Ishikawa (cell line): Measurements from ENCODE around the gene MRPL19.

ENCODE experiments used
- CEBPB ChIP-seq: IDR thresholded peaks from 2 replicates; pipeline ENCODE4 v1.6.1; 2012
- CREB1 ChIP-seq: IDR thresholded peaks from 2 replicates; pipeline ENCODE4 v1.6.1; 2012; ENCODE audit warnings: low read depth
- EGR1 ChIP-seq: IDR thresholded peaks from 2 replicates; pipeline ENCODE4 v1.6.1; 2012
- EP300 ChIP-seq: IDR thresholded peaks from 2 replicates; pipeline ENCODE4 v1.6.1; 2012; ENCODE audit warnings: borderline replicate concordance
- FOXM1 ChIP-seq: IDR thresholded peaks from 2 replicates; pipeline ENCODE4 v1.6.1; 2012; ENCODE audit warnings: low read depth, borderline replicate concordance
- MAX ChIP-seq: IDR thresholded peaks from 2 replicates; pipeline ENCODE4 v1.6.1; 2012
- NFIC ChIP-seq: IDR thresholded peaks from 2 replicates; pipeline ENCODE4 v1.6.1; 2012
- RAD21 ChIP-seq: IDR thresholded peaks from 2 replicates; pipeline ENCODE4 v1.6.1; 2012; ENCODE audit warnings: low read depth
- REST ChIP-seq: IDR thresholded peaks from 2 replicates; pipeline ENCODE4 v1.6.1; 2012; ENCODE audit warnings: low read depth, mild to moderate bottlenecking
- TAF1 ChIP-seq: IDR thresholded peaks from 2 replicates; pipeline ENCODE4 v1.6.1; 2012; ENCODE audit warnings: low read depth, mild to moderate bottlenecking
- TCF12 ChIP-seq: IDR thresholded peaks from 2 replicates; pipeline ENCODE4 v1.6.1; 2012; ENCODE audit warnings: low read depth
- TEAD4 ChIP-seq: IDR thresholded peaks from 2 replicates; pipeline ENCODE4 v1.6.1; 2012
- USF1 ChIP-seq: IDR thresholded peaks from 2 replicates; pipeline ENCODE4 v1.6.1; 2012
- YY1 ChIP-seq: IDR thresholded peaks from 2 replicates; pipeline ENCODE4 v1.6.1; 2012; ENCODE audit warnings: low read depth
- ZBTB7A ChIP-seq: IDR thresholded peaks from 2 replicates; pipeline ENCODE4 v1.6.1; 2012; ENCODE audit warnings: low read depth

The MRPL19 gene

GRCh38 chr2:75728614-75729419 is 82.2 kb downstream of the MRPL19 start:
- TF ChIP-seq TCF12 = no peak

- TF ChIP-seq NFIC (no peak), TAF1 (no peak), TCF12 (no peak), ZBTB7A (no peak), USF1 (no peak), FOXM1 (no peak), RAD21 (peak; percentile 55)
Observed at GRCh38 chr2:75729861-75730260, 83.3 kb downstream of the MRPL19 start.

GRCh38 chr2:75736276-75736675 is 89.7 kb downstream of the MRPL19 start:
- TF ChIP-seq TEAD4 (no peak), USF1 (no peak), REST (no peak), TAF1 (no peak), EP300 (no peak), NFIC (no peak), TCF12 (no peak), EGR1 (no peak), ZBTB7A (no peak), MAX (no peak), RAD21 (no peak), YY1 (no peak), FOXM1 (no peak), CEBPB (no peak), CREB1 (no peak)

- no peak for TF ChIP-seq EP300
- TF ChIP-seq NFIC = no peak
- no peak for TF ChIP-seq TCF12
- TF ChIP-seq YY1 = no peak
- no peak for TF ChIP-seq REST
- no peak for TF ChIP-seq ZBTB7A
- TF ChIP-seq CEBPB = no peak
- TF ChIP-seq TAF1 = no peak
- no peak for TF ChIP-seq MAX
- no peak for TF ChIP-seq RAD21
- no peak for TF ChIP-seq FOXM1
- TF ChIP-seq USF1 = no peak
- TF ChIP-seq EGR1 = no peak
- TF ChIP-seq CREB1 = no peak
Observed at GRCh38 chr2:75737961-75738360, 91.4 kb downstream of the MRPL19 start.
